ENCODE data around the gene OR2T2. TPM values are rescaled to one million over a fixed set of nuclear protein-coding genes. Genes with fewer than 3 reads are reported as not detected.
"Not testable (repeated sequence)": the region's sequence is repeated elsewhere in the genome, so short reads cannot be mapped to it uniquely, and the experiment has no call there.

Gene OR2T2
- total RNA-seq, 1 experiment from 2014 or later, result not detected

DNA sequence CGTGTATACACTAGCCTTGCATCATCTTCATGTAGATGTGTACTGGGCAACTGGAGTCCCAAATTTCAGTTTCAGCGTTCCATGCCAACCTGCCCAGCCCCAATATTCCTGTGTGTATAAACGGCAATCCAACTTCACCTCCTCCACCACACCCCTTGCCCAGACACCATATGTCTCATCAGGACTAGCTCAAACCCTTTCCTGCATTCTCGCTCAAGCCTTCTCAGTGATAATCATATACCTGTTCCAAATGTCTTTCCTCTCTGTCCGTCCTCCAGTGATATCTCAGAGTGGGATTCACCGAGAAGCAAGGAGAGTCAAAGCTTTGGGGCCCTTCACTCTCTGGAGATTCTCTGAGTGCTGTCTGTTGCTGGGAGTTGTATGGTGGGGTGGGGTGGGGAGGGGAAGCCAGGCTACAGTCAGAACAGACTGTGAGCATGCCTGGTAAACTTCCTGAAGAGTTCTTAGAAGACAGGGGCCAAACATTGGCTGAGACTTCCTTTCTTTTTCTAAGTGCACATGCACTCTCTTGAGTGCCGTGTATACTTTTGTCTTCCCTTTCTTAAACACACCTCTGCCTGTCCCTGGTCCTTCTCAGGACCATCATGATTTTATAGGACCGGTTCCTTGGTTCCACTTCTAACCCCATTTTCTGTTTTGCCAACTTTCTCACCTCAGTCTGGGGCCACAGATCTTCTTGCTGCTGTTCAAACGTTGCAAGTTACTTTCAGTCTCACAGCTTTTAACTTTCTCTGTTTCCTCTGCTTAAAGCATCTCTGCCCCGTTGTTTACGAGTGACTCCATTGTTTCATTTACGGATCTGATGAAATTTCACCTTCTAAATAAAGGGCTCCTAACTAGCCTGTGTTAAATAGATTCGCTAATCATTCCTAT is 36.5 kb downstream of the OR2T2 start:
- peak overlapping the region; percentile 34; the same call in 1 of the 2 replicates for H3K4me3 ChIP-seq (ENCODE audit: low read length)
- H3F3A ChIP-seq (ENCODE audit: low read length, unreplicated experiment); H3K27ac ChIP-seq (ENCODE audit: low read length); H3K9me3 ChIP-seq (ENCODE audit: low read length); H3K9me2 ChIP-seq (replicated peaks; ENCODE audit: low read length); BruUV-seq (replicated peaks); CTCF ChIA-PET; intact Hi-C loops (cut with micrococcal nuclease); DNase-seq; H3K4me1 ChIP-seq (ENCODE audit: insufficient read depth, low read length); POLR2A ChIA-PET (ENCODE audit: unreplicated experiment); H3K36me3 ChIP-seq (ENCODE audit: low read depth, low read length); H3K9ac ChIP-seq (ENCODE audit: low read length); H3K79me2 ChIP-seq (ENCODE audit: low read length); H4K20me1 ChIP-seq (ENCODE audit: low read length): not testable (repeated sequence)
- H2AFZ ChIP-seq (ENCODE audit: low read length), result peak overlapping the region; percentile 54
- H3K4me2 ChIP-seq (ENCODE audit: low read length), result 0 out of 2 replicates have a peak overlapping the region, but pooled peaks have one; percentile 33
- ATAC-seq, result peak; percentile 49
- peaks cover 10% of the 10 kb centered on the region for H3K27me3 ChIP-seq (ENCODE audit: low read length)

DNA sequence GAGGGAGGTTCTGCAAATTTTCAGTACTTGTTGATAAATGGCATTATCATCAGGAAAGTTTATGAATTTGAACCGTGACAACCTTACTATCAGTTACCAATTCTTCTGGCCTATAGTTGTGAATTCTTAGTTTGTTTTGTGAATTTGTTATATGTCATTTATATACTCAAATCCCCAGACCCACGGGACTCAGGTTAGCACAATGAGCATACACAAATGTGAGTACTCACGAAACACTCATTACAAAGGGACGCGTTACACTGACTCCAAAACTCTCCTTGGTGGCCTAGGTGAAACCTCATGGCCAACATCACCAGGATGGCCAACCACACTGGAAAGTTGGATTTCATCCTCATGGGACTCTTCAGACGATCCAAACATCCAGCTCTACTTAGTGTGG is 42.9 kb downstream of the OR2T2 start, which contains the start of gene OR2T5:
TSS of gene OR2T5 (plus strand) at position 301 of the 400 bp plus-strand sequence. CDS start at position 301, 0 bp downstream.
- H3K79me2 ChIP-seq (ENCODE audit: low read length); H3K9me3 ChIP-seq (ENCODE audit: low read length); CTCF ChIA-PET; H3K27me3 ChIP-seq (ENCODE audit: low read length); BruUV-seq (replicated peaks); H3K4me1 ChIP-seq (ENCODE audit: insufficient read depth, low read length); ATAC-seq; H3F3A ChIP-seq (ENCODE audit: low read length, unreplicated experiment); POLR2A ChIA-PET (ENCODE audit: unreplicated experiment); H3K9me2 ChIP-seq (replicated peaks; ENCODE audit: low read length); H3K27ac ChIP-seq (ENCODE audit: low read length); H3K4me3 ChIP-seq (ENCODE audit: low read length); H3K4me2 ChIP-seq (ENCODE audit: low read length); intact Hi-C loops (cut with micrococcal nuclease); H3K9ac ChIP-seq (ENCODE audit: low read length); H2AFZ ChIP-seq (ENCODE audit: low read length); H3K36me3 ChIP-seq (ENCODE audit: low read depth, low read length); DNase-seq; H4K20me1 ChIP-seq (ENCODE audit: low read length): not testable (repeated sequence)

DNA sequence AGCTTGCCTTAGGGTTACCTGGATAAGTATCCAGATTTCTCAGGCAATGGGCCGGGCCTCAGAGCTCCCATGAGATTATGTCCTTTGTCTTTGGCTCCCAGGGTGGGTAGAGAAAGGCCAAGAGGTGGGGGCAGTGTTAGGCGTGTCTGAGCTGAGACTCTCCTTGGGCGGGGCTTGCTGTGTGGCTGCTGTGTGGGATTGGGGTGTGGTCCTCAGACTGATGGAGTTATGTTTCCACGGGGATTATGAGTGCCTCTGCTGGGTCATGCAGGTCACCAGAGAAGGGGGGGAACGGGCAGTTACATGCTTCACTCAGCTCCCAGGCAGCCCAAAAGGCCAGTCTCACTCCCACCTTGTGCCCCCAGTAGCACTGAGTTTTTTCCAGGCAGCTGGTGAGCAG is 51.2 kb downstream of the OR2T2 start:
- H3K36me3 ChIP-seq (ENCODE audit: low read depth, low read length); H3K4me1 ChIP-seq (ENCODE audit: insufficient read depth, low read length); H3K79me2 ChIP-seq (ENCODE audit: low read length); H3K4me2 ChIP-seq (ENCODE audit: low read length); ATAC-seq; CTCF ChIA-PET; H3K9ac ChIP-seq (ENCODE audit: low read length); H3K4me3 ChIP-seq (ENCODE audit: low read length); H3K9me3 ChIP-seq (ENCODE audit: low read length); H3K27me3 ChIP-seq (ENCODE audit: low read length); H3F3A ChIP-seq (ENCODE audit: low read length, unreplicated experiment); intact Hi-C loops (cut with micrococcal nuclease); H2AFZ ChIP-seq (ENCODE audit: low read length); POLR2A ChIA-PET (ENCODE audit: unreplicated experiment); H4K20me1 ChIP-seq (ENCODE audit: low read length); H3K27ac ChIP-seq (ENCODE audit: low read length); H3K9me2 ChIP-seq (replicated peaks; ENCODE audit: low read length); DNase-seq; BruUV-seq (replicated peaks): not testable (repeated sequence)

DNA sequence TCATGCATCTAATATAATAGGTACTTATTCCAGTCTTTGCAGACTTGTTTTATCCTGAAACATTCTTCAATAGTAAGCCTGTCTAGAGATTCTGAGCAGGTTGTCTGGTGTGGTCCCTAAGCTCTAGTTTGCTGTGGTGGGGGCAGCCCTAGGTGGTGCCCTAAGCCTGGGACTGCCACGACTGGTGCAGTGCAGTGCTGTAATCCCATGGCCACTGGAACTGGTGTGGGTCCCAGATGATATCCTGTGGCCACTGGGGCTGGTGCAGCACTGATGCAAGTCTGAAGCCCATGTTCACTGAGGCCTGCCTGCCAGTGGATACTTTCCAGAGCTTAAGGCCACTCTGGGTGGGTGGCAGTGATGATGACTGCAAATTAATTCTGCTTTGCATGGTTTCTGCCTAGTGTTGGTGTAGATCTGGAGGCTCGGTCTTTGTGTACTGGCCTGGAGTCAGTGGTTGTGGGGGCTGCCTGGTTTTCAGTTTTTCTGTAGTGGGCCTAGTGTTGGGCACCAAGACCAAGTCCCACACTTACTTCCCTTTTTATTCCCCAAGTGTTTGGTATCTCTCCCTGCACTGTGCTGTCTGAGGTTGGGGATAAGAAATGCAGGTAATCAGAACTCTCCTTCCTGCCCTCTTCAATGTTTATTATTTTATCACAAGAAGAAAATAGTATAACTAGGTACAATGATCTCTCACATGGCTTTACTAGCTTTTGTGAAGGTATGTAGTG is 55.0 kb downstream of the OR2T2 start:
- DNase-seq; H2AFZ ChIP-seq (ENCODE audit: low read length); H3K4me1 ChIP-seq (ENCODE audit: insufficient read depth, low read length); POLR2A ChIA-PET (ENCODE audit: unreplicated experiment); H3K4me2 ChIP-seq (ENCODE audit: low read length); CTCF ChIA-PET; ATAC-seq; H3K36me3 ChIP-seq (ENCODE audit: low read depth, low read length); intact Hi-C loops (cut with micrococcal nuclease); H3K27me3 ChIP-seq (ENCODE audit: low read length); H3K79me2 ChIP-seq (ENCODE audit: low read length); H4K20me1 ChIP-seq (ENCODE audit: low read length); H3K9me3 ChIP-seq (ENCODE audit: low read length); H3K9me2 ChIP-seq (replicated peaks; ENCODE audit: low read length); H3K4me3 ChIP-seq (ENCODE audit: low read length); H3F3A ChIP-seq (ENCODE audit: low read length, unreplicated experiment); H3K27ac ChIP-seq (ENCODE audit: low read length); BruUV-seq (replicated peaks); H3K9ac ChIP-seq (ENCODE audit: low read length): not testable (repeated sequence)

Other genes with a start within 250 kb of the OR2T2 start
- gene OR2M3, start 248.4 kb upstream of the OR2T2 start, total RNA-seq (2014; rRNA removed), result not detected in 2 replicates
- not detected in 2 replicates for gene OR2M4, start 214.2 kb upstream of the OR2T2 start, total RNA-seq (2014; rRNA removed)
- 0.18 TPM in 1 of 2 replicates, not detected in the other for gene OR2T33, start 167.7 kb upstream of the OR2T2 start, total RNA-seq (2014; rRNA removed)
- gene OR2T12, start 142.2 kb upstream of the OR2T2 start, total RNA-seq (2014; rRNA removed), result not detected in 2 replicates
- gene OR2M7, start 121.1 kb upstream of the OR2T2 start, total RNA-seq (2014; rRNA removed), result not detected in 2 replicates
- gene OR14C36, start 96.9 kb upstream of the OR2T2 start, total RNA-seq (2014; rRNA removed), result not detected in 2 replicates
- not detected in 2 replicates for gene OR2T4, start 84.0 kb upstream of the OR2T2 start, total RNA-seq (2014; rRNA removed)
- not detected in 2 replicates for gene OR2T6, start 69.9 kb upstream of the OR2T2 start, total RNA-seq (2014; rRNA removed)
- not detected in 2 replicates for gene OR2T1, start 42.6 kb upstream of the OR2T2 start, total RNA-seq (2014; rRNA removed)
- gene OR2T3, start 27.7 kb downstream of the OR2T2 start, total RNA-seq (2014; rRNA removed), result not detected in 2 replicates
- not detected in 2 replicates for gene OR2T5, start 43.0 kb downstream of the OR2T2 start, total RNA-seq (2014; rRNA removed)
- not detected in 2 replicates for gene OR2G6, start 62.4 kb downstream of the OR2T2 start, total RNA-seq (2014; rRNA removed)
- gene OR2T29, start 117.1 kb downstream of the OR2T2 start, total RNA-seq (2014; rRNA removed), result not detected in 2 replicates
- not detected in 2 replicates for gene OR2T34, start 129.1 kb downstream of the OR2T2 start, total RNA-seq (2014; rRNA removed)
- gene OR2T10, start 152.1 kb downstream of the OR2T2 start, total RNA-seq (2014; rRNA removed), result not detected in 2 replicates
- not detected in 2 replicates for gene OR2T11, start 189.5 kb downstream of the OR2T2 start, total RNA-seq (2014; rRNA removed)
- not detected in 2 replicates for gene OR2T35, start 199.6 kb downstream of the OR2T2 start, total RNA-seq (2014; rRNA removed)
- gene OR2T27, start 209.9 kb downstream of the OR2T2 start, total RNA-seq (2014; rRNA removed), result not detected in 2 replicates